Measurements from ENCODE around the gene UMODL1. TPM values are rescaled to one million over a fixed set of nuclear protein-coding genes. Genes with fewer than 3 reads are reported as not detected.

The UMODL1 gene
- total and polyA plus RNA-seq, 2 of the 13 experiments (the other 11 are each of a cell fraction or from before 2014, with no cell fraction given): not detected

DNA sequence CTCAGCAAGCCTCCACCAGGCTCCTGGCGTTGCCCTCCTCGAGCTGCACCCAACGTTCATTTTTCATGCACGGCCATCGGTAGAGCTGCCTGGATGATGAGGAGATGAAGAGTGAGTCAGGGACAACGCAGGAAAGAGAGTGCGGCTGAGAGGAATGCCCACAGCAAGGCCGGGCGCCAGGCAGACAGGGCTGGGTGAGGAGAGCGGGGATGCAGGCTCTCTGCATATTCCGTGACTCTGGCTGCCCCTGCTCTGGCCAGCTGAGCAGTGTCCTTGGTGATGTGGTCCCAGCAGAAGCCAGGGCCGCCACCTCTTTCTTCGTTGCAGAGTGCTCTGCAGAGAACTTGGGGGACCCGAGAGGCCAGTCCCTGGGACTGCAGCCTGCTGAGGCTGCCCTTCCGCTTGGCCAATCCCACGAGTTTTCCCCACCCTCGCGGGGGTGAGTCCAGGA lies 10.8 kb downstream of the UMODL1 start:
- CTCF ChIA-PET (ENCODE audit: low intra/inter-chr PET ratio, low total read pairs): no interaction called here
- no peaks in the 10 kb centered on the region for H4K20me1 ChIP-seq (ENCODE audit: insufficient read depth, low read length)
- H3K36me3 ChIP-seq (replicated peaks in 1 of 2; ENCODE audit: control insufficient read depth in 1 of 2, insufficient read depth in 2 of 2, low read length in 2 of 2): no peaks in the 10 kb centered on the region
- H3K4me3 ChIP-seq (replicated peaks in 1 of 3; ENCODE audit: insufficient read depth in 1 of 3, low read depth in 2 of 3, low read length in 3 of 3): no peak overlapping the region
- TF ChIP-seq MXI1 (IDR thresholded peaks at IDR 0.05; ENCODE audit: borderline replicate concordance, low read depth, low read length) (no peak), RBM22 (optimal IDR thresholded peaks at IDR 0.05; ENCODE audit: low read length) (no peak), ZNF484 (CRISPR knock-in tag; IDR thresholded peaks at IDR 0.05; ENCODE audit: borderline replicate concordance, low read depth) (no peak), STAT5B (CRISPR knock-in tag; IDR thresholded peaks at IDR 0.05) (no peak), FOXC1 (CRISPR knock-in tag; IDR thresholded peaks at IDR 0.05; ENCODE audit: borderline replicate concordance) (no peak), ZNF674 (CRISPR knock-in tag; IDR thresholded peaks at IDR 0.05; ENCODE audit: low read depth) (no peak), SP140L (CRISPR knock-in tag; IDR thresholded peaks at IDR 0.05; ENCODE audit: borderline replicate concordance) (no peak)
- TF ChIP-seq, protein P1, sequence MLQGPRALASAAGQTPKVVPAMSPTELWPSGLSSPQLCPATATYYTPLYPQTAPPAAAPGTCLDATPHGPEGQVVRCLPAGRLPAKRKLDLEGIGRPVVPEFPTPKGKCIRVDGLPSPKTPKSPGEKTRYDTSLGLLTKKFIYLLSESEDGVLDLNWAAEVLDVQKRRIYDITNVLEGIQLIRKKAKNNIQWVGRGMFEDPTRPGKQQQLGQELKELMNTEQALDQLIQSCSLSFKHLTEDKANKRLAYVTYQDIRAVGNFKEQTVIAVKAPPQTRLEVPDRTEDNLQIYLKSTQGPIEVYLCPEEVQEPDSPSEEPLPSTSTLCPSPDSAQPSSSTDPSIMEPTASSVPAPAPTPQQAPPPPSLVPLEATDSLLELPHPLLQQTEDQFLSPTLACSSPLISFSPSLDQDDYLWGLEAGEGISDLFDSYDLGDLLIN (CRISPR knock-in tag; IDR thresholded peaks at IDR 0.05; ENCODE audit: borderline replicate concordance): no peak
- TF ChIP-seq, protein P2, sequence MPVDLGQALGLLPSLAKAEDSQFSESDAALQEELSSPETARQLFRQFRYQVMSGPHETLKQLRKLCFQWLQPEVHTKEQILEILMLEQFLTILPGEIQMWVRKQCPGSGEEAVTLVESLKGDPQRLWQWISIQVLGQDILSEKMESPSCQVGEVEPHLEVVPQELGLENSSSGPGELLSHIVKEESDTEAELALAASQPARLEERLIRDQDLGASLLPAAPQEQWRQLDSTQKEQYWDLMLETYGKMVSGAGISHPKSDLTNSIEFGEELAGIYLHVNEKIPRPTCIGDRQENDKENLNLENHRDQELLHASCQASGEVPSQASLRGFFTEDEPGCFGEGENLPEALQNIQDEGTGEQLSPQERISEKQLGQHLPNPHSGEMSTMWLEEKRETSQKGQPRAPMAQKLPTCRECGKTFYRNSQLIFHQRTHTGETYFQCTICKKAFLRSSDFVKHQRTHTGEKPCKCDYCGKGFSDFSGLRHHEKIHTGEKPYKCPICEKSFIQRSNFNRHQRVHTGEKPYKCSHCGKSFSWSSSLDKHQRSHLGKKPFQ (CRISPR knock-in tag; IDR thresholded peaks at IDR 0.05; ENCODE audit: insufficient replicate concordance): no peak
- H3K27ac ChIP-seq (ENCODE audit: extremely low read length, insufficient read depth, low read length): no peak overlapping the region
- H2AFZ ChIP-seq (ENCODE audit: low read length): no peak overlapping the region
- ATAC-seq: no peak
- BruUV-seq (replicated peaks): no TSS peak
- no peaks in the 10 kb centered on the region for H3K79me2 ChIP-seq (ENCODE audit: insufficient read depth, low read length)
- no peaks in the 10 kb centered on the region for H3K4me1 ChIP-seq (ENCODE audit: insufficient read depth, low read length)
- FAIRE-seq: no peak
- WGBS (ENCODE audit: low lambda C conversion rate): 36% methylated on average over 10 of the region's 18 CpGs
- no peak overlapping the region for H3K4me2 ChIP-seq (ENCODE audit: low read depth, low read length)
- no peak overlapping the region for H3K9ac ChIP-seq (ENCODE audit: insufficient read depth, low read depth, low read length)
- POLR2A ChIA-PET: no interaction called here
- peaks cover 6 to 51% of the 10 kb centered on the region in 2 experiments; a peak in 4 of 5 replicates for H3K27me3 ChIP-seq (ENCODE audit: control insufficient read depth in 1 of 2, insufficient read depth in 2 of 2, low read length in 2 of 2)
- no peaks in the 10 kb centered on the region for H3K9me3 ChIP-seq (ENCODE audit: low read length)
- intact Hi-C loops (cut with micrococcal nuclease; ENCODE audit: unreplicated experiment) (no loop called here), in situ Hi-C loops (cut with HindIII; ENCODE audit: extremely low pct_ligation_motif_present, low pct_unique_long_range_greater_than_20kb) (no loop called here)
- DNase-seq (ENCODE audit: low spot score): no peak
